ENCODE results near the gene POLR1B.

The POLR1B gene

GRCh38 chr2:112585400-112585799 lies 43.1 kb downstream of the POLR1B start:
- peak overlapping the region; percentile 90 for H3K4me3 ChIP-seq (ENCODE audit: low read depth, low read length)
- TF ChIP-seq CTCF (IDR thresholded peaks at IDR 0.05; ENCODE audit: insufficient read depth, low read depth, low read length, missing control alignments), result no peak
- no peak for DNase-seq (ENCODE audit: low read depth)

GRCh38 chr2:112585873-112586464 lies 43.7 kb downstream of the POLR1B start:
- DNase-seq (ENCODE audit: low read depth), result no peak
- no peak overlapping the region for H3K4me3 ChIP-seq (ENCODE audit: low read depth, low read length)
- TF ChIP-seq CTCF (IDR thresholded peaks at IDR 0.05; ENCODE audit: insufficient read depth, low read depth, low read length, missing control alignments), result no peak

- H3K4me3 ChIP-seq (ENCODE audit: low read depth, low read length), result no peak overlapping the region
- DNase-seq (ENCODE audit: low read depth), result no peak
- TF ChIP-seq CTCF (IDR thresholded peaks at IDR 0.05; ENCODE audit: insufficient read depth, low read depth, low read length, missing control alignments), result no peak
Measured at GRCh38 chr2:112588611-112589045, 46.4 kb downstream of the POLR1B start.

GRCh38 chr2:112591413-112591812 lies 49.1 kb downstream of the POLR1B start:
- H3K4me3 ChIP-seq (ENCODE audit: low read depth, low read length), result no peak overlapping the region
- DNase-seq (ENCODE audit: low read depth), result no peak
- no peak for TF ChIP-seq CTCF (IDR thresholded peaks at IDR 0.05; ENCODE audit: insufficient read depth, low read depth, low read length, missing control alignments)

- TF ChIP-seq CTCF (IDR thresholded peaks at IDR 0.05; ENCODE audit: insufficient read depth, low read depth, low read length, missing control alignments), result no peak
- no peak for DNase-seq (ENCODE audit: low read depth)
Measured at GRCh38 chr2:112593736-112594135, 51.5 kb downstream of the POLR1B start.

GRCh38 chr2:112597537-112598322 lies 55.5 kb downstream of the POLR1B start:
- H3K4me3 ChIP-seq (ENCODE audit: low read depth, low read length), result no peak overlapping the region
- no peak for TF ChIP-seq CTCF (IDR thresholded peaks at IDR 0.05; ENCODE audit: insufficient read depth, low read depth, low read length, missing control alignments)
- DNase-seq (ENCODE audit: low read depth), result no peak

More at GRCh38 chr2:112593736-112594135, 51.5 kb downstream of the POLR1B start:
- no peak overlapping the region for H3K4me3 ChIP-seq (ENCODE audit: low read depth, low read length)
